Transverse colon (tissue), 4 donors: Measurements from ENCODE around the gene HSPA14.

Experiments
- CTCF ChIP-seq, 5 experiments: fragments of 200-600 bp in 3 of 5; fragments of 450-650 bp in 2 of 5; sonication (generic) in 3 of 5; IDR thresholded peaks; 1 replicate in 2 of 5; 2 replicates in 3 of 5; pipeline ENCODE4 v1.5.1; 2016 to 2017; ENCODE audit warnings: antibody characterized with exemption in 5 of 5, inconsistent platforms in 3 of 5, mild to moderate bottlenecking in 2 of 5, moderate library complexity in 1 of 5
- EP300 ChIP-seq: sonication (generic); formaldehyde crosslinking; IDR thresholded peaks from one replicate; pipeline ENCODE4 v1.6.1; 2017; ENCODE audit warnings: antibody characterized with exemption, low read depth
- POLR2A ChIP-seq: fragments of 450-650 bp; IDR thresholded peaks from one replicate; pipeline ENCODE4 v1.6.1; 2016; ENCODE audit warnings: antibody characterized with exemption, mild to moderate bottlenecking, moderate library complexity
- POLR2AphosphoS5 ChIP-seq, 3 donors: sonication (generic); formaldehyde crosslinking; IDR thresholded peaks; one replicate each; pipeline ENCODE4 v1.6.1; 2016; ENCODE audit warnings: antibody characterized with exemption in 3 of 3

- TF ChIP-seq POLR2A (no peak), CTCF (IDR thresholded peaks at IDR 0.05) (no peak), EP300 (no peak), POLR2AphosphoS5 (IDR thresholded peaks at IDR 0.05) (no peak)
Observed at GRCh38 chr10:14826076-14826829, 11.9 kb upstream of the HSPA14 start.
